T-cell (primary cell): ENCODE data around the gene AQP3. TPM values are rescaled to one million over a fixed set of nuclear protein-coding genes. Genes with fewer than 3 reads are reported as not detected.

Experiments used
- ATAC-seq, 4 experiments: fragments of 200-7000 bp in 3 of 4; fragments of 150-1000 bp in 1 of 4; cut with Tn5 transposase; replicated peaks in 1 of 4; 1 replicate in 3 of 4; 2 replicates in 1 of 4; pipeline ENCODE4 v1.10.0; 2021; ENCODE audit warnings: moderate library complexity in 3 of 4, mild to moderate bottlenecking in 2 of 4, moderate number of reproducible peaks in 1 of 4
- CTCF ChIA-PET, 2 donors: fragments of 300-600 bp; sonication (Branson Sonifier 250); formaldehyde crosslinking; loops; one replicate each; lab custom pipeline; 2022; ENCODE audit warnings: antibody characterized with exemption in 2 of 2; lab: Charles Lee
- POLR2A ChIA-PET, 2 donors: fragments of 300-600 bp; sonication (Branson Sonifier 250); formaldehyde crosslinking; loops; one replicate each; lab custom pipeline; 2022; ENCODE audit warnings: antibody characterized with exemption in 2 of 2; lab: Charles Lee
- DNase-seq, 35 experiments: peaks; one replicate each; pipeline versions ENCODE4 v3.0.0 to v3.0.0-alpha.2; 2013 to 2023
- H3K27ac ChIP-seq: one replicate; pipeline ENCODE4 v1.5.1; 2013; ENCODE audit warnings: low read length
- H3K27me3 ChIP-seq, 2 experiments: replicated peaks in 1 of 2; 1 replicate in 1 of 2; 2 replicates in 1 of 2; pipeline versions ENCODE4 v1.6.1 to v1.7.0; 2013; ENCODE audit warnings: low read length in 1 of 2, mixed read lengths in 1 of 2; ENCODE audit not compliant: control insufficient read depth in 2 of 2, insufficient read depth in 2 of 2; ENCODE audit errors: extremely low read depth in 1 of 2
- H3K36me3 ChIP-seq, 2 donors: 1 replicate in 1 of 2; 2 replicates in 1 of 2; pipeline versions ENCODE4 v1.6.1 to v1.7.0; 2013; ENCODE audit warnings: low read length in 1 of 2; ENCODE audit not compliant: control insufficient read depth in 2 of 2, insufficient read depth in 1 of 2; ENCODE audit errors: extremely low read depth in 1 of 2
- H3K4me1 ChIP-seq, 2 experiments: 1 replicate in 1 of 2; 2 replicates in 1 of 2; pipeline versions ENCODE4 v1.6.1 to v1.7.0; 2013; ENCODE audit warnings: low read length in 2 of 2, mixed read lengths in 1 of 2; ENCODE audit not compliant: insufficient read depth in 2 of 2, control insufficient read depth in 1 of 2; ENCODE audit errors: extremely low read depth in 1 of 2
- H3K4me3 ChIP-seq, 2 donors: 1 replicate in 1 of 2; 2 replicates in 1 of 2; pipeline versions ENCODE4 v1.5.1 to v1.7.0; 2013; ENCODE audit warnings: mild to moderate bottlenecking in 2 of 2, low read length in 1 of 2, moderate library complexity in 1 of 2; ENCODE audit not compliant: control insufficient read depth in 1 of 2; ENCODE audit errors: extremely low read depth in 1 of 2
- H3K9me3 ChIP-seq: 2 replicates; pipeline ENCODE4 v1.7.0; 2013
- H3K27ac Mint-ChIP-seq, 2 donors: one replicate each; pipeline ENCODE4 v1.8.0; 2020 to 2021; ENCODE audit warnings: mild to moderate bottlenecking in 2 of 2, mixed read lengths in 2 of 2
- H3K27me3 Mint-ChIP-seq, 2 donors: one replicate each; pipeline ENCODE4 v1.8.0; 2021 to 2022; ENCODE audit warnings: mixed read lengths in 2 of 2
- H3K36me3 Mint-ChIP-seq: one replicate; pipeline ENCODE4 v1.8.0; 2021; ENCODE audit warnings: mixed read lengths
- H3K4me1 Mint-ChIP-seq, 3 donors: one replicate each; pipeline ENCODE4 v1.8.0; 2020 to 2022; ENCODE audit warnings: mixed read lengths in 3 of 3, mild to moderate bottlenecking in 1 of 3
- H3K4me3 Mint-ChIP-seq, 3 donors: one replicate each; pipeline ENCODE4 v1.8.0; 2020 to 2022; ENCODE audit warnings: mild to moderate bottlenecking in 3 of 3, mixed read lengths in 3 of 3, moderate library complexity in 3 of 3
- H3K9me3 Mint-ChIP-seq, 3 donors: one replicate each; pipeline ENCODE4 v1.8.0; 2020 to 2022; ENCODE audit warnings: mixed read lengths in 3 of 3
- WGBS: methylation state at CpG from one replicate; pipeline ENCODE4 v1.1.5; 2013; ENCODE audit warnings: missing lambda C conversion rate; ENCODE audit not compliant: insufficient coverage; 5-methylcytosine and 5-hydroxymethylcytosine counted together
- total RNA-seq, 35 experiments: library from RNA in 6 of 35; stranded (reverse) in 6 of 35; fragments of 120-200 nt in 1 of 35; gene quantifications; one replicate each; pipeline versions ENCODE4 v1.2.1 to v1.2.4 and lab custom pipeline; 2013 to 2026

AQP3 gene
- total RNA-seq, 5 donors from 2014 or later (not counting 1 experiment from before 2014, with no cell fraction given), result 85.7 to 130 (median 111) TPM

- H3K9me3 ChIP-seq, result no peaks in the 10 kb centered on the region
- H3K4me3 Mint-ChIP-seq, result no peak overlapping the region
- ChIA-PET CTCF (interaction anchor here (0.5 to 4.3 kb wide), 5 partner anchors 15 to 75 kb away, joined by 3 to 27 read pairs (median 3); partner anchors contain the start of gene NOL6 (in 1 of the 2)), POLR2A (no interaction called here)
- peaks cover 39 to 70% of the 10 kb centered on the region in 2 experiments for H3K4me1 ChIP-seq
- peak overlapping the region in 1 of 2 donors; percentile 61 for H3K27ac Mint-ChIP-seq
- H3K27me3 ChIP-seq, result no peaks in the 10 kb centered on the region
- H3K9me3 Mint-ChIP-seq, result no peaks in the 10 kb centered on the region
- DNase-seq (no peak), ATAC-seq (no peak)
- peaks cover 65 to 72% (median 72%) of the 10 kb centered on the region in 3 donors for H3K4me1 Mint-ChIP-seq
- peaks cover 0 to 3% of the 10 kb centered on the region in 2 donors for H3K36me3 ChIP-seq
- H3K36me3 Mint-ChIP-seq, result peaks cover under 1% of the 10 kb centered on the region
- H3K27me3 Mint-ChIP-seq, result no peaks in the 10 kb centered on the region
- WGBS, result 100% methylated on average over 3 of the region's 5 CpGs
- H3K27ac ChIP-seq, result no peak overlapping the region
- H3K4me3 ChIP-seq, result no peak overlapping the region
Measured at GRCh38 chr9:33449715-33450114, 2.3 kb upstream of the AQP3 start.

- peaks cover 4 to 16% of the 10 kb centered on the region in 2 donors for H3K36me3 ChIP-seq
- Mint-ChIP-seq H3K4me3 (peak overlapping the region; percentile 94 to 98 (median 94)), H3K9me3 (no peaks in the 10 kb centered on the region), H3K27ac (peak overlapping the region; percentile 94 to 95), H3K36me3 (peaks cover 3% of the 10 kb centered on the region), H3K4me1 (peaks cover 58 to 70% (median 68%) of the 10 kb centered on the region in 3 donors), H3K27me3 (no peaks in the 10 kb centered on the region)
- CTCF ChIA-PET, result interaction anchor here (0.7 to 4.3 kb wide), 12 partner anchors 12 to 74 kb away, joined by 3 to 27 read pairs (median 6); partner anchors contain the start of gene NOL6 (in 2 of the 2)
- H3K4me1 ChIP-seq, result peaks cover 26 to 70% of the 10 kb centered on the region in 2 experiments
- DNase-seq, result peak in 1 of 35 experiments; percentile 24
- WGBS, result 46% methylated on average over 18 of the region's 20 CpGs
- H3K27me3 ChIP-seq, result no peaks in the 10 kb centered on the region
- H3K27ac ChIP-seq, result peak overlapping the region; percentile 57
- ATAC-seq, result no peak
- H3K9me3 ChIP-seq, result no peaks in the 10 kb centered on the region
- POLR2A ChIA-PET, result interaction anchor here (0.5 to 1.5 kb wide), 5 partner anchors 26 to 381 kb away, joined by 4 to 12 read pairs (median 6); partner anchors contain the start of gene NOL6 (in 1 of the 2)
- peak overlapping the region; percentile 28 to 77 for H3K4me3 ChIP-seq
Measured at GRCh38 chr9:33447799-33448553, 583 bp upstream of the AQP3 start.

GRCh38 chr9:33446240-33446945 is 1.0 kb downstream of the AQP3 start:
- Mint-ChIP-seq H3K4me3 (peak overlapping the region; percentile 94 to 98 (median 94)), H3K36me3 (peaks cover 13% of the 10 kb centered on the region), H3K9me3 (no peaks in the 10 kb centered on the region), H3K27me3 (no peaks in the 10 kb centered on the region), H3K4me1 (peaks cover 47 to 65% (median 62%) of the 10 kb centered on the region in 3 donors), H3K27ac (peak overlapping the region; percentile 92 to 98)
- 0% methylated on average over 11 of the region's 12 CpGs for WGBS
- CTCF ChIA-PET, result interaction anchor here (1.0 to 4.3 kb wide), 9 partner anchors 15 to 43 kb away, joined by 3 to 27 read pairs (median 7); partner anchors contain the start of gene NOL6 (in 1 of the 2)
- H3K4me3 ChIP-seq, result peak overlapping the region; percentile 77 to 83
- H3K4me1 ChIP-seq, result peaks cover 19 to 65% of the 10 kb centered on the region in 2 experiments
- H3K27me3 ChIP-seq, result no peaks in the 10 kb centered on the region
- DNase-seq, result peak; percentile 28 to 75 (median 45)
- POLR2A ChIA-PET, result interaction anchor here in 1 of 2 donors (1.5 kb wide), 1 partner anchor 27 kb away, joined by 12 read pairs; the partner anchor contains the start of gene NOL6
- peak; percentile 68 to 73 (median 70) for ATAC-seq
- no peaks in the 10 kb centered on the region for H3K9me3 ChIP-seq
- peaks cover 17 to 32% of the 10 kb centered on the region in 2 donors for H3K36me3 ChIP-seq
- peak overlapping the region; percentile 71 for H3K27ac ChIP-seq

- H3K4me3 Mint-ChIP-seq, result peak overlapping the region; percentile 94 to 98 (median 94)
- H3K4me1 Mint-ChIP-seq, result peaks cover 47 to 65% (median 59%) of the 10 kb centered on the region in 3 donors
- ChIA-PET POLR2A (interaction anchor here in 1 of 2 donors (0.5 kb wide), 1 partner anchor 15 kb away, joined by 3 read pairs; no protein-coding TSS in a partner anchor), CTCF (interaction anchor here in 1 of 2 donors (1.9 kb wide), 1 partner anchor 42 kb away, joined by 5 read pairs; no protein-coding TSS in a partner anchor)
- peak overlapping the region; percentile 71 for H3K27ac ChIP-seq
- H3K27me3 ChIP-seq, result no peaks in the 10 kb centered on the region
- peak in 1 of 4 experiments; percentile 52 for ATAC-seq
- peaks cover 19 to 65% of the 10 kb centered on the region in 2 experiments for H3K4me1 ChIP-seq
- H3K27me3 Mint-ChIP-seq, result no peaks in the 10 kb centered on the region
- H3K36me3 Mint-ChIP-seq, result peaks cover 19% of the 10 kb centered on the region
- H3K36me3 ChIP-seq, result peaks cover 19 to 35% of the 10 kb centered on the region in 2 donors
- peak overlapping the region; percentile 77 to 83 for H3K4me3 ChIP-seq
- 63% methylated on average over 6 of the region's 11 CpGs for WGBS
- no peaks in the 10 kb centered on the region for H3K9me3 ChIP-seq
- peak in 32 of 35 experiments; percentile 18 to 71 (median 51) for DNase-seq
- H3K27ac Mint-ChIP-seq, result peak overlapping the region; percentile 92 to 98
- no peaks in the 10 kb centered on the region for H3K9me3 Mint-ChIP-seq
Measured at GRCh38 chr9:33445389-33446239, 1.8 kb downstream of the AQP3 start.

- peaks cover 19 to 59% of the 10 kb centered on the region in 2 experiments for H3K4me1 ChIP-seq
- CTCF ChIA-PET, result interaction anchor here (0.6 to 1.8 kb wide), 4 partner anchors 23 to 38 kb away, joined by 3 to 6 read pairs (median 3); no protein-coding TSS in a partner anchor
- H3K36me3 ChIP-seq, result peaks cover 22 to 39% of the 10 kb centered on the region in 2 donors
- H3K27ac Mint-ChIP-seq, result peak overlapping the region; percentile 92 to 98
- no peak for DNase-seq
- no peak for ATAC-seq
- H3K36me3 Mint-ChIP-seq, result peaks cover 26% of the 10 kb centered on the region
- WGBS, result 81% methylated on average over 4 of the region's 10 CpGs
- peaks cover 55 to 70% (median 56%) of the 10 kb centered on the region in 3 donors for H3K4me1 Mint-ChIP-seq
- H3K27me3 Mint-ChIP-seq, result no peaks in the 10 kb centered on the region
- H3K9me3 ChIP-seq, result no peaks in the 10 kb centered on the region
- POLR2A ChIA-PET, result no interaction called here
- peak overlapping the region in 1 of 3 donors; percentile 94 for H3K4me3 Mint-ChIP-seq
- no peak overlapping the region for H3K4me3 ChIP-seq
- H3K27me3 ChIP-seq, result no peaks in the 10 kb centered on the region
- H3K9me3 Mint-ChIP-seq, result no peaks in the 10 kb centered on the region
- no peak overlapping the region for H3K27ac ChIP-seq
Measured at GRCh38 chr9:33443464-33444154, 3.8 kb downstream of the AQP3 start.
